Measurements from ENCODE around the gene WDR75.

Gene WDR75

GRCh38 chr2:189492451-189492850 is 51.2 kb downstream of the WDR75 start:
- TF ChIP-seq POLR2AphosphoS5 (IDR thresholded peaks at IDR 0.05; ENCODE audit: low read depth, low read length) (no peak), REST (IDR thresholded peaks at IDR 0.05; ENCODE audit: insufficient read depth in 1 of 2, low read depth in 2 of 2, low read length in 2 of 2) (no peak), SIN3A (IDR thresholded peaks at IDR 0.05; ENCODE audit: borderline replicate concordance, insufficient read depth, low read length) (no peak), TAF1 (IDR thresholded peaks at IDR 0.05; ENCODE audit: borderline replicate concordance, insufficient read depth, low read length) (no peak), FOXP2 (optimal IDR thresholded peaks at IDR 0.05; ENCODE audit: borderline replicate concordance, extremely low read depth, extremely low read length, insufficient read depth) (no peak)

- TF ChIP-seq SIN3A (IDR thresholded peaks at IDR 0.05; ENCODE audit: borderline replicate concordance, insufficient read depth, low read length) (no peak), TAF1 (IDR thresholded peaks at IDR 0.05; ENCODE audit: borderline replicate concordance, insufficient read depth, low read length) (no peak), POLR2AphosphoS5 (IDR thresholded peaks at IDR 0.05; ENCODE audit: low read depth, low read length) (no peak)
These were observed 56.9 kb downstream of the WDR75 start for GRCh38 chr2:189498205-189498604.

GRCh38 chr2:189499137-189499536 is 57.9 kb downstream of the WDR75 start:
- TF ChIP-seq TAF1 (IDR thresholded peaks at IDR 0.05; ENCODE audit: borderline replicate concordance, insufficient read depth, low read length) (no peak), FOXP2 (optimal IDR thresholded peaks at IDR 0.05; ENCODE audit: borderline replicate concordance, extremely low read depth, extremely low read length, insufficient read depth) (no peak), POLR2AphosphoS5 (IDR thresholded peaks at IDR 0.05; ENCODE audit: low read depth, low read length) (no peak), REST (IDR thresholded peaks at IDR 0.05; ENCODE audit: insufficient read depth in 1 of 2, low read depth in 2 of 2, low read length in 2 of 2) (no peak), SIN3A (IDR thresholded peaks at IDR 0.05; ENCODE audit: borderline replicate concordance, insufficient read depth, low read length) (no peak)

- TF ChIP-seq SIN3A (IDR thresholded peaks at IDR 0.05; ENCODE audit: borderline replicate concordance, insufficient read depth, low read length) (no peak), POLR2AphosphoS5 (IDR thresholded peaks at IDR 0.05; ENCODE audit: low read depth, low read length) (no peak), TAF1 (IDR thresholded peaks at IDR 0.05; ENCODE audit: borderline replicate concordance, insufficient read depth, low read length) (no peak), REST (IDR thresholded peaks at IDR 0.05; ENCODE audit: insufficient read depth in 1 of 2, low read depth in 2 of 2, low read length in 2 of 2) (no peak), FOXP2 (optimal IDR thresholded peaks at IDR 0.05; ENCODE audit: borderline replicate concordance, extremely low read depth, extremely low read length, insufficient read depth) (no peak)
These were observed 59.3 kb downstream of the WDR75 start for GRCh38 chr2:189500456-189501160.

- no peak for TF ChIP-seq POLR2AphosphoS5 (IDR thresholded peaks at IDR 0.05; ENCODE audit: low read depth, low read length)
- no peak for TF ChIP-seq FOXP2 (optimal IDR thresholded peaks at IDR 0.05; ENCODE audit: borderline replicate concordance, extremely low read depth, extremely low read length, insufficient read depth)
- TF ChIP-seq TAF1 (IDR thresholded peaks at IDR 0.05; ENCODE audit: borderline replicate concordance, insufficient read depth, low read length) = no peak
- no peak for TF ChIP-seq SIN3A (IDR thresholded peaks at IDR 0.05; ENCODE audit: borderline replicate concordance, insufficient read depth, low read length)
- TF ChIP-seq REST (IDR thresholded peaks at IDR 0.05; ENCODE audit: insufficient read depth in 1 of 2, low read depth in 2 of 2, low read length in 2 of 2) = no peak
These were observed 60.2 kb downstream of the WDR75 start for GRCh38 chr2:189501487-189501886.
